Measurements from ENCODE around the gene MS4A14.
A peak's percentile ranks its signal among the peaks of the same experiment; 100 is the strongest.

MS4A14 gene

GRCh38 chr11:60389279-60389910, 6.9 kb upstream of the MS4A14 start:
- H3K36me3 ChIP-seq (ENCODE audit: control insufficient read depth in 1 of 2, insufficient read depth in 2 of 2, low read length in 2 of 2) = no peaks in the 10 kb centered on the region
- H3K4me2 ChIP-seq (ENCODE audit: low read length) = no peak overlapping the region
- H3K9ac ChIP-seq (ENCODE audit: low read length) = no peak overlapping the region
- no peaks in the 10 kb centered on the region for H3K27me3 ChIP-seq (ENCODE audit: insufficient read depth, low read length)
- H3K79me1 ChIP-seq (ENCODE audit: low read length) = no peaks in the 10 kb centered on the region
- no peak overlapping the region for H3K14ac ChIP-seq (ENCODE audit: low read length)
- no peaks in the 10 kb centered on the region for H3K4me1 ChIP-seq (ENCODE audit: control insufficient read depth in 1 of 2, insufficient read depth in 2 of 2, low read length in 2 of 2)
- no peak overlapping the region for H4K91ac ChIP-seq (ENCODE audit: low read depth, low read length)
- no peak overlapping the region for H2AFZ ChIP-seq (ENCODE audit: insufficient read depth, low read length, poor library complexity)
- no peak overlapping the region for H2BK12ac ChIP-seq (ENCODE audit: low read length)
- no peak overlapping the region for H3K18ac ChIP-seq (ENCODE audit: low read length)
- H3K4ac ChIP-seq (ENCODE audit: low read depth, low read length) = no peak overlapping the region
- no peaks in the 10 kb centered on the region for H3K9me3 ChIP-seq (ENCODE audit: insufficient read depth, low read depth, low read length)
- WGBS (ENCODE audit: extremely low coverage, insufficient coverage, insufficient read length) = no CpG with 5 or more reads among the region's 5 CpGs
- H2AK5ac ChIP-seq (ENCODE audit: low read length) = no peak overlapping the region
- no peak overlapping the region for H2BK5ac ChIP-seq (ENCODE audit: low read depth, low read length, poor library complexity)
- no peak overlapping the region for H3K27ac ChIP-seq (ENCODE audit: low read depth, low read length)
- no peak overlapping the region for H3K23ac ChIP-seq (ENCODE audit: low read length)
- H4K8ac ChIP-seq (ENCODE audit: low read depth, low read length) = no peak overlapping the region
- H3K79me2 ChIP-seq (ENCODE audit: control insufficient read depth, insufficient read depth, low read length, poor library complexity) = no peaks in the 10 kb centered on the region
- peak in 1 of 2 donors; percentile 29 for DNase-seq
- H2BK120ac ChIP-seq (ENCODE audit: insufficient read depth, low read length, poor library complexity) = no peak overlapping the region
- H4K12ac ChIP-seq (ENCODE audit: low read depth, low read length) = no peak overlapping the region
- H3K4me3 ChIP-seq (ENCODE audit: low read depth, low read length) = no peak overlapping the region

GRCh38 chr11:60390419-60390818, 5.8 kb upstream of the MS4A14 start:
- H3K4ac ChIP-seq (ENCODE audit: low read depth, low read length) = no peak overlapping the region
- H4K91ac ChIP-seq (ENCODE audit: low read depth, low read length) = no peak overlapping the region
- no peak overlapping the region for H3K9ac ChIP-seq (ENCODE audit: low read length)
- H3K4me3 ChIP-seq (ENCODE audit: low read depth, low read length) = no peak overlapping the region
- H3K4me2 ChIP-seq (ENCODE audit: low read length) = no peak overlapping the region
- no peaks in the 10 kb centered on the region for H3K9me3 ChIP-seq (ENCODE audit: insufficient read depth, low read depth, low read length)
- H3K27ac ChIP-seq (ENCODE audit: low read depth, low read length) = no peak overlapping the region
- H2AK5ac ChIP-seq (ENCODE audit: low read length) = no peak overlapping the region
- no peaks in the 10 kb centered on the region for H3K79me1 ChIP-seq (ENCODE audit: low read length)
- H2AFZ ChIP-seq (ENCODE audit: insufficient read depth, low read length, poor library complexity) = no peak overlapping the region
- no peaks in the 10 kb centered on the region for H3K27me3 ChIP-seq (ENCODE audit: insufficient read depth, low read length)
- no peak overlapping the region for H3K23ac ChIP-seq (ENCODE audit: low read length)
- no peak overlapping the region for H4K12ac ChIP-seq (ENCODE audit: low read depth, low read length)
- no peak for DNase-seq
- H2BK5ac ChIP-seq (ENCODE audit: low read depth, low read length, poor library complexity) = no peak overlapping the region
- H3K14ac ChIP-seq (ENCODE audit: low read length) = no peak overlapping the region
- H3K36me3 ChIP-seq (ENCODE audit: control insufficient read depth in 1 of 2, insufficient read depth in 2 of 2, low read length in 2 of 2) = no peaks in the 10 kb centered on the region
- no peaks in the 10 kb centered on the region for H3K4me1 ChIP-seq (ENCODE audit: control insufficient read depth in 1 of 2, insufficient read depth in 2 of 2, low read length in 2 of 2)
- H4K8ac ChIP-seq (ENCODE audit: low read depth, low read length) = no peak overlapping the region
- H3K79me2 ChIP-seq (ENCODE audit: control insufficient read depth, insufficient read depth, low read length, poor library complexity) = no peaks in the 10 kb centered on the region
- no peak overlapping the region for H2BK120ac ChIP-seq (ENCODE audit: insufficient read depth, low read length, poor library complexity)
- no peak overlapping the region for H3K18ac ChIP-seq (ENCODE audit: low read length)
- no peak overlapping the region for H2BK12ac ChIP-seq (ENCODE audit: low read length)

- Histone ChIP-seq H2BK5ac (ENCODE audit: low read depth, low read length, poor library complexity) (no peak overlapping the region), H3K79me2 (ENCODE audit: control insufficient read depth, insufficient read depth, low read length, poor library complexity) (no peaks in the 10 kb centered on the region), H3K14ac (ENCODE audit: low read length) (no peak overlapping the region), H3K79me1 (ENCODE audit: low read length) (no peaks in the 10 kb centered on the region), H3K36me3 (ENCODE audit: control insufficient read depth in 1 of 2, insufficient read depth in 2 of 2, low read length in 2 of 2) (no peaks in the 10 kb centered on the region), H3K4me3 (ENCODE audit: low read depth, low read length) (no peak overlapping the region), H4K12ac (ENCODE audit: low read depth, low read length) (no peak overlapping the region), H4K91ac (ENCODE audit: low read depth, low read length) (no peak overlapping the region), H3K23ac (ENCODE audit: low read length) (no peak overlapping the region), H2AFZ (ENCODE audit: insufficient read depth, low read length, poor library complexity) (no peak overlapping the region), H3K27ac (ENCODE audit: low read depth, low read length) (no peak overlapping the region), H3K27me3 (ENCODE audit: insufficient read depth, low read length) (no peaks in the 10 kb centered on the region), H2BK120ac (ENCODE audit: insufficient read depth, low read length, poor library complexity) (no peak overlapping the region), H2AK5ac (ENCODE audit: low read length) (no peak overlapping the region), H3K9me3 (ENCODE audit: insufficient read depth, low read depth, low read length) (no peaks in the 10 kb centered on the region), H3K4ac (ENCODE audit: low read depth, low read length) (no peak overlapping the region), H3K9ac (ENCODE audit: low read length) (no peak overlapping the region), H3K18ac (ENCODE audit: low read length) (no peak overlapping the region), H3K4me2 (ENCODE audit: low read length) (no peak overlapping the region), H4K8ac (ENCODE audit: low read depth, low read length) (no peak overlapping the region), H2BK12ac (ENCODE audit: low read length) (no peak overlapping the region), H3K4me1 (ENCODE audit: control insufficient read depth in 1 of 2, insufficient read depth in 2 of 2, low read length in 2 of 2) (no peaks in the 10 kb centered on the region)
- WGBS (ENCODE audit: extremely low coverage, insufficient coverage, insufficient read length) = no CpG with 5 or more reads among the region's 2 CpGs
- DNase-seq = no peak
Measured at GRCh38 chr11:60392361-60392760, 3.9 kb upstream of the MS4A14 start.

- no peak overlapping the region for H4K12ac ChIP-seq (ENCODE audit: low read depth, low read length)
- H3K4me3 ChIP-seq (ENCODE audit: low read depth, low read length) = no peak overlapping the region
- H3K18ac ChIP-seq (ENCODE audit: low read length) = no peak overlapping the region
- H3K23ac ChIP-seq (ENCODE audit: low read length) = no peak overlapping the region
- H2BK12ac ChIP-seq (ENCODE audit: low read length) = no peak overlapping the region
- no CpG with 5 or more reads among the region's 5 CpGs for whole genome bisulfite sequencing (ENCODE audit: extremely low coverage, insufficient coverage, insufficient read length)
- no peak overlapping the region for H2BK120ac ChIP-seq (ENCODE audit: insufficient read depth, low read length, poor library complexity)
- no peak overlapping the region for H3K14ac ChIP-seq (ENCODE audit: low read length)
- H3K79me1 ChIP-seq (ENCODE audit: low read length) = no peaks in the 10 kb centered on the region
- no peak overlapping the region for H3K27ac ChIP-seq (ENCODE audit: low read depth, low read length)
- H3K9ac ChIP-seq (ENCODE audit: low read length) = no peak overlapping the region
- no peaks in the 10 kb centered on the region for H3K27me3 ChIP-seq (ENCODE audit: insufficient read depth, low read length)
- H4K91ac ChIP-seq (ENCODE audit: low read depth, low read length) = no peak overlapping the region
- no peaks in the 10 kb centered on the region for H3K9me3 ChIP-seq (ENCODE audit: insufficient read depth, low read depth, low read length)
- no peak overlapping the region for H3K4ac ChIP-seq (ENCODE audit: low read depth, low read length)
- H2BK5ac ChIP-seq (ENCODE audit: low read depth, low read length, poor library complexity) = no peak overlapping the region
- H4K8ac ChIP-seq (ENCODE audit: low read depth, low read length) = no peak overlapping the region
- H3K79me2 ChIP-seq (ENCODE audit: control insufficient read depth, insufficient read depth, low read length, poor library complexity) = no peaks in the 10 kb centered on the region
- no peak overlapping the region for H2AFZ ChIP-seq (ENCODE audit: insufficient read depth, low read length, poor library complexity)
- no peak overlapping the region for H3K4me2 ChIP-seq (ENCODE audit: low read length)
- H3K36me3 ChIP-seq (ENCODE audit: control insufficient read depth in 1 of 2, insufficient read depth in 2 of 2, low read length in 2 of 2) = no peaks in the 10 kb centered on the region
- DNase-seq = no peak
- H2AK5ac ChIP-seq (ENCODE audit: low read length) = no peak overlapping the region
- H3K4me1 ChIP-seq (ENCODE audit: control insufficient read depth in 1 of 2, insufficient read depth in 2 of 2, low read length in 2 of 2) = no peaks in the 10 kb centered on the region
Measured at GRCh38 chr11:60393016-60393415, 3.2 kb upstream of the MS4A14 start.
